Measurements from ENCODE around the gene NPFF.

The NPFF gene

GRCh38 chr12:53513712-53514410 lies 6.6 kb upstream of the NPFF start:
- no peak for DNase-seq

DNA sequence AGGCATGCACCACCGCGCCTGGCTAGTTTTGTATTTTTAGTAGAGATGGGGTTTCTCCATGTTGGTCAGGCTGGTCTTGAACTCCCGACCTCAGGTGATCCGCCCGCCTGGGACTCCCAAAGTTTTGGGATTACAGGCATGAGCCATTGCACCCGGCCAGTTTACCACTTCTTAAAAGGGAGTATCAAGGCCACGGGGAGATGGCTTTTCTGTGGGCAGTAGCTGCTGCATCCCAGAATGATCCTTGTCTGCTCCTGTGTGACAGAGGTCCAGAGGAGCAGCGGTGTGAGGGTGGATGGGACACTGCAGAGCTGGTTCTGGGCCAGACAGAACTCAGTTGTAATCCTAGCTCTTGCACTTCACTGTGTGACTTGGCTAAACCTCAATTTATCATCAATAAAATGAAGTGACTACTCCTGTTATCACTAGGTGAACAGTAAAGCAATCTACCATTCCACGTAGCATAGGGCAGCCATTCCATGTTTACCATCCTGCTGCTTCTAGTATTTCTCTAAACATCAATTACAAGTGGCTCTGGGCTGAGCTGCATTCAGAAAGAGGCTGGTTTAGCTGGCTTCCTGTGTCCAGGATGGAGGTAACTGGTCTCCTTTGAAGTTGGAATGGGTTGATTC lies 3.0 kb upstream of the NPFF start:
- no peak for DNase-seq

DNA sequence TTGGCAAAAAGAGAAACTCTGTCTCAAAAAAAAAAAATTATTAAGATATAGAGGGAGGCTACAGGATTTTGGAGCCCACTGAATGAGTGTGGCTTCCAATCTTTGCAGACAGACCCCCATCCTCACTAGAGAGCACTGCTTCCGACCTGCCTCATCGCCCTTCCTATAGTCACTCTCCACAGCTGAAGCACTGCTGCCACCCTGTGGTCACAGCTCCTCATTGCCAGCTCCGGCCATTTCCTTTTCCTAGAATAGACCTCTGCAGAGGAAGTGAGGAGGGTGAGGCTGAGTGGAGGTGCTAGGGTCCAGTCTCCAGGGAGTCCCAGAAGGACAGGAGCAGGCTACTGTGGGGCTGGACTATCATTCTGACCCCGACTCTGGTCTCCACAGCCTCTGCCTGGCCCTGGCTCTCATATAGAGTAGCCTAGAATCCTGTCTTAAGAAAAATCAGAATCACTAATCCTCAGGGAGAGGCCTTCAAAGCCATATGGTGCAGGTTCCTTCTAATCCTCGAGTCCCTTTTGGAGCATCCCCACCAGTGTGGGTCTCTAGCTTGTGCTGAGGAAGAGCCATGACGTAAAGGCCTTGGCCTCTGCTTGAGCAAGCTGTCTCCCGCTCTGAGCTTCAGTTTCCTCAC lies 1.4 kb upstream of the NPFF start:
- peak; percentile 87 for DNase-seq

DNA sequence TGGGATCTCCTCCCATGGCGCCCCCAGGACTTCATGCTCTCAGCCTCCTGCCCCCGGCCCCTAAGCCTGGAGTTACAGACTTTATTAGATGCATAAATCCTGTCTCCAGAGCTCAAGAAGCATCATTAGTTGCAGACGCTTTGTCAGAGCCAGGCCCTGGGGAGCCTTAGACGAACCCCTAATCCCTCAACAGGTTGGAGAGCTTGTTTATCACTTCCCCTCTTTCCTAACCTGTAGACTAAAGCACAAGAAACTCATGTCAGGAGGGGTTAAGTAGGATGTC lies 260 bp upstream of the NPFF start:
- peak; percentile 21 for DNase-seq

- DNase-seq = no peak
Observed at GRCh38 chr12:53506450-53506785, 866 bp downstream of the NPFF start.

- no peak for DNase-seq
Observed at GRCh38 chr12:53505555-53506449, 1.5 kb downstream of the NPFF start.

GRCh38 chr12:53505086-53505485 lies 2.2 kb downstream of the NPFF start:
- no peak for DNase-seq

DNA sequence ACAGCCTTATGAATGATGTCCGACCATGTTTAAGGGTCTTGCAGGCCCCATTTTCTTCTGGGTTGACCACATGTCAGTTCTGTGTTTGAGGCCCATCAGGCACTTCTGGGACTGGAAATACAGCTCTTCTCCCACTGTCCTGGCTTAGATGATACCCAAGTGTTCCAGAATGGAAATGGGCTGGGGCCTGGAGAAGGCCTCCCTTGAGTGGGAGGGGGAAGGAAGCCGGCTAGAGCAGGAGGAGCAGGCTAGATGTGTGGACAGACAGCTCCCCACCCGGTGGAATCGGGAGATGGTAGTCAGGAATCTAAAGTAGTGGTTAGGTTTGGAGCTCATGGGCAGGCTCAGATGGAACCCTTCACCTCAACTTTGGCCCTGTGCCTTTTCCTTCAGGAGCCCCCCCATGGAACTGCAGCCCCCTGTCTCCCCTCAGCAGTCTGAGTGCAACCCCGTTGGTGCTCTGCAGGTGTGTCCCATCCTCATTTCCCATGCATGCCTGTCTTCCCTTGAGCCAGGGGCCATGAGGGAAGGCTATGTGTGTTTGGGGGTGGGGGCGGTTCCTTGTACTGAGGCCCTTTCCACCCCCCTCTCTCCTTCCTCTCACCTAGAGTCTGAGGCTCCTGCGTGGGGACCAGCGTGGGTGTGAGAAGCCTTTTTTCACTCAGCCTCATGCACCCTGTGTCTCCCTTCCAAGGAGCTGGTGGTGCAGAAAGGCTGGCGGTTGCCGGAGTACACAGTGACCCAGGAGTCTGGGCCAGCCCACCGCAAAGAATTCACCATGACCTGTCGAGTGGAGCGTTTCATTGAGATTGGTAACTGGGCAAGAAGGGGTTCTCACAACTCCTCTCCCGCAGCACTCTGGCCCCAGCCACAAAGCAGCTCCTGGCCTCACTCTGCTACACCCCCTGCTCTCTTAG lies 3.0 kb downstream of the NPFF start:
- no peak for DNase-seq

DNA sequence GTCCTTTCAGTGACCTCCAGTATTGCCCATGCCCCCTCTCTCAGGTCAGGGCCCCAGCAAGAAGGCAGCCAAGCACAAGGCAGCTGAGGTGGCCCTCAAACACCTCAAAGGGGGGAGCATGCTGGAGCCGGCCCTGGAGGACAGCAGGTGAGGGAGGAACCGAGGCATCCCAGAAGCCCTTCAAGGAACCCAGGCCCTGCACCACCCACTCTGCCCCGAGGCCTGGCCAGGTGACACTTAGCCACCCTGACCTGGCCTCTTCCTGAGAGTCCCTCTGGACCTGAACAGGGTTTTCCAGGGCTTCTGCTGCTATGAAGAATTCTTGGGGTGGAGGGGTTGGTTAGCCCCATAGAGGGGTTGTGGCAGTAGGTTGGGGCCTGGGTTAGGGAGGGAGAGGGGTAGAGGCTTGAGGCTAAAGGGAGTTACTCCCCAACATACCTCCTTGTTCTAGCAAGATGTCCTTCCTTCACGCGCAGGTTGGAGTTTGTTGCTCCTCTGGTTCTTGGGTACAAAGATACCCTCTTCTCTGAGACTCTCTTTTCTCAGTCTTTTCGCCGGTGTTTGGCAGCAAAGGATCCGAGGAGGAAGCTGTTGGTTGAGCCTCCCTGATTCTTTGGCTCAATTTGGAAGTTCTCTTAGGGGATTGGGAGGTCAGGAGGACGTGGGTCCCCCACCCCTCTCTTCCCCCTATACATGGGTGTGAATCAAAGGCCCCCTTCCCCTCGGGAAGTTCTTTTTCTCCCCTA lies 4.1 kb downstream of the NPFF start:
- DNase-seq = no peak

GRCh38 chr12:53502331-53502730 lies 5.0 kb downstream of the NPFF start:
- DNase-seq = no peak

DNA sequence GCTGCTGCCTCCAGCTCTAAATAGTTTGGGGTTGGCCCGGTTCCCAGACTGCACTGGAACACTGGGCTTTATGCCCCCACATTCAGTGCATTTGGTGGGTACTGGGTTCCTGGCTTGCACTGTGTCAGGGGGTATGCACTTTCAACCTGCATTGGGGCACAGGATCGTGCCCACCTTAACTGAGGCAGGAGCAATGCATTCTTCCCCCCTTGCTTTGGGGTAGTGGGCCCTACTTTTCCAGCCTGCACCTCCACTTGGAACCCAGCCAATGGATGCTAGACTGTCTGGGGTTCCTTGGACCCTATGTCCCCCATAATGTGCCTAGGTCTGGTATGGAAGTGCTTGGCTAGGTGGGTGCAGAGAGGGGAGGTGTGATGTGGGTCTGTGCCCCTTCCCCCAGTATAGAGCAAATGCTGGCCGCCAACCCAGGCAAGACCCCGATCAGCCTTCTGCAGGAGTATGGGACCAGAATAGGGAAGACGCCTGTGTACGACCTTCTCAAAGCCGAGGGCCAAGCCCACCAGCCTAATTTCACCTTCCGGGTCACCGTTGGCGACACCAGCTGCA lies 5.6 kb downstream of the NPFF start:
- DNase-seq = no peak

DNA sequence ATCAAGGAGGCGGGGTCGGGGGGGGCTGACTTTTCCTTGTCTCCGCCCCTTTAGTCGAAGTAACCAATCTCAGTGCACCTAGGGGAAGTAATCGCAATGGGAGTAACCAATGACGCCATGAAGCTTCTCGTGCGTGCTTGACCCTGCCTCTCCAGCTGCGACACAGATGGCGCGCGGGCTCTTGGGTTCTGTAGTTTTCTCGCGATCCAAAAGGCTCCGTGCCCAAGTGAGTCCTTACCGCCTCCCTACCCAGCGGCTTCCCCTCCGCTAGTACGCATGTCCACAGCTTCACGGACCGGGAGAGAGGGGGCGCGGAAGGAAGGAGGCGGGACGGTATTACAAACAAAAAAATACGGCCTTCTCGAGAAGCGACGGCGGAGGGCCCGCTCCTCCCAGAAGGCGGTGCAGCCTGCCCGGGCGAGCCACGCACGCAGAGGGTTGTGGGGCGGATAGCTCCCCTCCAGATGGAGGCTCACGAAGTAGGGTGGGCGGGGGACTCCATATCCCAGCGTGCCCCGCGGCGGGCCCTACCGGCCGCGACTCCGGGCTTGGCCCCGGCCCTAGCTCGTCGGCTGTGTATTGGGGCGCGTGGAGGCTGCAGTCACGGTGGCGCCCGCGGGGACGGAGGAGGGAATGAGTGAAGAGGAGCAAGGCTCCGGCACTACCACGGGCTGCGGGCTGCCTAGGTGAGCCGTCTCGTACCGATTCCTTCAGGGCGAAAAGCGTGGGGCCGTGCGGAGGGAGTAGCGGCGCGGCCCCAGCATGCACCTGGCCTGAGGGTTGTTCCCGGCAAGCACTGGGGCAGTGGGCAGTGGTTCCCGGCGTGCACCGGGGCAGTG lies 6.3 kb downstream of the NPFF start, which contains the start of gene TARBP2:
Gene TARBP2 (plus strand): TSS at position 508 of the 839 bp plus-strand sequence. CDS start 126 bp downstream, at position 634.
- DNase-seq = peak; percentile 100

DNA sequence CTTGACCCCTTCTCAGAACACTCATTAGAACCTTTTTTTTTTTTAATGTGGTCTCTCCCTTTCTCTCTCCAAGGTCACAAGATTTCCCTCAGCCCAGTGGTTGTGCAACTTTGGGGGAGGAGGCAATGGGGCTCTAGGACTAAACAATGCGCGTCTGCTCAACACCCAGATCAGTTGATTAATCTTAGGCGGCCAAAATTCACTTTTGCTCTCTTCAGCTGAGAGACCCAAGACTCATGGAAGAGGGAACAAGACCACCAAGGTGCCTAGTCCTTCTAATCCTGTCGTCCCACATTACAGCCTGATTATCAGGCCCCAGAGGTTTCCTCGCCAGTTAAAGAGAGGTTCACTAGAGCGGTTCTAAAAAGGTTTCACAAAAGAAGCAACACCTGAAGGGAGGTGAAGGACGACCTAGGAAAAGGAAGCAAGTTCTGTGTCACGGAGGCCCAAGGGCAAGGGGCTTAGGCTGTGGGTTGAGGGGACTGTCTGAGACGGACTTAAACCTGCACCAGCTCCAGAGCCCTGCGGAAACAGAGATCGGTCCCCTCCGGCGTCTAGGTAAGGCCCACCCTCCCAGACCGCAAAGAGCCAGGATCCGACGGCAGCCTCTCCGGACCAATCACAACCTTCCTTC lies 7.0 kb downstream of the NPFF start:
- DNase-seq = peak; percentile 62

- peak; percentile 92 for DNase-seq
Observed at GRCh38 chr12:53499266-53500141, 7.8 kb downstream of the NPFF start, which contains the start of gene MAP3K12. Gene MAP3K12 (minus strand): TSS chr12:53499458. CDS start chr12:53487391, 12,067 bp downstream.

DNA sequence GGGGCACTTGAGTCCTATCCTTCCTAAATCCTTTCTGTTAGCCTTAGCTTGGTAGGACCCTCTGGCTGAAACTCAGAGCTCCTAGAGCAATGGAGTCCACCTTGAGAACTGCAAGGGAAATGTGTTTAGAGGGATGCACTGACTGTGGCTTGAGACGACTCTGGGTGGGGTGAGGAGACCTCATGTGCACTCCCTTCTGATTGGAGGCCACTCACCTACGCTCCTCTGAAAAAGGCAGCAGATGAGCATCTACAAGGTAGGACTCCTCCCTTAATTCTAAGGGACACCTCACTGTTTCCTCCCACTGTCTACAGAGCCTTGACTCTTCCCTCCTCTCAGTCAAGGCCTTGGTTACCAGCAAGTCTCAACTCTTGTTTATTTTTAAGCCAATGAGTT lies 9.1 kb downstream of the NPFF start:
- no peak for DNase-seq

DNA sequence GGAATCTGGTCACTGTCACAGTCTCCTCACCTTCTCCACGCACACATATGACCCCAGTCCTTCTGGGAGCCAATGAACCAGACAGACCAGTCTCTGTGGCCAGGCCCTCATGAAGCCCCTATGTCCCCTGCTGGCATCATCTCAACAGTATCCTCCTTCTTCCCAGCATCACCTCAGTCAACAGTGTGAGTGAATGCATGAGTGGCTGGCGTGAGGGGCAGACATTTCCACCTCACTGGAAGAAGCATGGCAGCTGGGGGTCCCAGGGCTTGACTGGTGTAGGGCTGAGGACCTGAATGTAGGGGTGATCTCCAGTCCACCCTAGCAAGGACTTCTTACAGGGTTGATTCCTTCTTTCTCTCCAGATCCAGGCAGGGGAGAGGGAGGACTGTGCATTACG lies 9.8 kb downstream of the NPFF start:
- DNase-seq = no peak

DNA sequence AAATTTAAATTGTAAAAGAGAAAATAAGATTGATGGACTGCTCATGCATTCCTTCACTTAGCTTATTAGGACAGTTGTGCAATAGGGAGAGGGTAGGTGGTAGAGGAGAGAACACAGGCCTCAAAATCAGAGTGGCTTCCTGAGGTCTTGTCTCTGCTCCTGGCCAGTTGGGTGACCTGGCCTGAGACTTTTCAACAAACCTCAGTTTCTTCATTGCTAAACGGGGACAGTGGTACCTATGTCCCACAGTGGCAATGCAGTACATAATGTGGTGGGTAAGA lies 10.6 kb downstream of the NPFF start:
- no peak for DNase-seq

DNA sequence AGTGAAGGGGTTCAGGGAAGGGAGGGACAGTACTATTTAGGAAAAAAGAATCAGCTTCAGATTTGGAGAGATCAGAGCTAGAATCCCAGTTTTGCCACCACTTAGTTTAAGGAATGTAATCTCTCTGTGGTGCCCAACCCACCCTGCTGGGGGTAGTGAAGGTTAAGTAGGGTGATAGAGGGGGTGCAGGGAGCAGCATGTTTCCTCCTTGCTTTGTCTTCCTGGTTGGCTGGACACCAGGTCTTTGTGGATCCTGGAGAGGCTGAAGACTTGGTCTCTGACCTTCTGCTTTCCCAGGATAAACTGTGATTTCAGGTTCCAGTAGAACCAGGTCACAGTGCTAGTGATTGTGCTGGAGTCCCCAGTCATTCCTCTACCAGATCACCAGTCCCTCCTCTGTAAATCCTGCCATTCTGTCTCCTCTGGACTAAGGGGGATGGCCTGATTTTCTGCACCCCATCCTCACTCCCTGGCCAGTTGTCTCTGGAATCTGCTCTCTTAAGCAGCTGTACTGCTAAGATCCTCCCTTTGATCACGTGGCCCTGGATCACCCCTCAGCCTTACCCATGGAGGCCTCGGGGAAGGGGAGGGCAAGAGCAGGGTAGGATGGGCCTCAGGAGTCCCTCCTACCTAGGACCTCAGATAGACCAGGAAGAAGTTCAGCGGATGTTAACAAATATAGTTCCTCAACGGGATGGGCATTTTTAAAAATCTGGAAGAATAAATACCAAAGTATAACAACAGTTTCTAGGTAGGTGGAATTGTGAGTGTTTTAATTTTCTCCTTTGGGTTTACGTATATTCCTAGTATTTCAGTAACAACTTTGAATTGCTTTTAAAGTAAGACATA lies 11.2 kb downstream of the NPFF start:
- DNase-seq = no peak

All from NCI-H69 (cell line).